CD4-positive, alpha-beta memory T cell (primary cell): ENCODE measurements around the gene TRMT11. TPM values are rescaled to one million over a fixed set of nuclear protein-coding genes. Genes with fewer than 3 reads are reported as not detected.

Source experiments
- CTCF ChIA-PET: fragments of 350-600 bp; sonication (Branson Sonifier 250); formaldehyde crosslinking; loops from one replicate; lab custom pipeline; 2021; ENCODE audit warnings: inconsistent platforms; ENCODE audit not compliant: partially characterized antibody; lab: Charles Lee
- POLR2A ChIA-PET: fragments of 350-600 bp; sonication (Branson Sonifier 250); formaldehyde crosslinking; loops from one replicate; lab custom pipeline; 2021; ENCODE audit not compliant: partially characterized antibody; lab: Charles Lee
- DNase-seq, 5 donors: peaks; one replicate each; pipeline versions ENCODE4 v3.0.0 to v3.0.0-alpha.2; 2020 to 2022; ENCODE audit warnings: mixed read lengths in 1 of 5
- H3K27ac ChIP-seq: one replicate; pipeline ENCODE4 v1.7.0; 2013; ENCODE audit warnings: low read depth, low read length
- H3K27me3 ChIP-seq: 2 replicates; pipeline ENCODE4 v1.7.0; 2013; ENCODE audit warnings: mild to moderate bottlenecking, low read length, moderate library complexity; ENCODE audit not compliant: insufficient read depth
- H3K36me3 ChIP-seq: 2 replicates; pipeline ENCODE4 v1.7.0; 2013; ENCODE audit warnings: mild to moderate bottlenecking, low read length, moderate library complexity; ENCODE audit not compliant: insufficient read depth
- H3K4me1 ChIP-seq: 2 replicates; pipeline ENCODE4 v1.7.0; 2013; ENCODE audit warnings: mild to moderate bottlenecking, low read length, moderate library complexity; ENCODE audit not compliant: insufficient read depth
- H3K4me3 ChIP-seq, 2 donors: one replicate each; pipeline ENCODE4 v1.7.0; 2013; ENCODE audit warnings: low read length in 2 of 2, mild to moderate bottlenecking in 1 of 2
- H3K9me3 ChIP-seq, 2 donors: one replicate each; pipeline ENCODE4 v1.7.0; 2013; ENCODE audit warnings: low read length in 2 of 2, control low read depth in 1 of 2; ENCODE audit not compliant: control insufficient read depth in 1 of 2
- H3K27ac Mint-ChIP-seq, 7 donors: one replicate each; pipeline ENCODE4 v1.8.0; 2020 to 2021; ENCODE audit warnings: mixed read lengths in 7 of 7, mild to moderate bottlenecking in 6 of 7, inconsistent platforms in 3 of 7, moderate library complexity in 3 of 7
- H3K27me3 Mint-ChIP-seq, 2 donors: one replicate each; pipeline ENCODE4 v1.8.0; 2020 to 2021; ENCODE audit warnings: mixed read lengths in 2 of 2
- H3K36me3 Mint-ChIP-seq, 2 donors: one replicate each; pipeline ENCODE4 v1.8.0; 2020 to 2021; ENCODE audit warnings: mixed read lengths in 2 of 2, inconsistent platforms in 1 of 2, mild to moderate bottlenecking in 1 of 2
- H3K4me1 Mint-ChIP-seq, 4 donors: one replicate each; pipeline ENCODE4 v1.8.0; 2020 to 2021; ENCODE audit warnings: mixed read lengths in 4 of 4, mild to moderate bottlenecking in 1 of 4
- H3K4me3 Mint-ChIP-seq, 8 donors: one replicate each; pipeline ENCODE4 v1.8.0; 2020 to 2021; ENCODE audit warnings: mixed read lengths in 8 of 8, mild to moderate bottlenecking in 7 of 8, moderate library complexity in 6 of 8, inconsistent platforms in 3 of 8
- H3K9me3 Mint-ChIP-seq, 8 donors: one replicate each; pipeline ENCODE4 v1.8.0; 2020 to 2021; ENCODE audit warnings: mixed read lengths in 8 of 8, mild to moderate bottlenecking in 5 of 8, inconsistent platforms in 3 of 8, moderate library complexity in 1 of 8
- intact Hi-C: fragments of 100-400 bp; cut with micrococcal nuclease; formaldehyde crosslinking; loops from one replicate; pipeline ENCODE4 v1.15.1; 2023
- polyA plus RNA-seq, 2 donors: library from polyadenylated mRNA; unstranded; fragments of 300-500 nt; fragmentation: Illumina TruSeq; gene quantifications; one replicate each; pipeline ENCODE4 v1.2.3, GENCODE V29; 2021
- total RNA-seq, 2 experiments: library from RNA; stranded (reverse); gene quantifications; one replicate each; pipeline ENCODE4 v1.2.3, GENCODE V29; 2021

TRMT11 gene
- total and polyA plus RNA-seq, 4 experiments from 2014 or later = 7.8 to 30.8 (median 20.7) TPM

- Histone ChIP-seq H3K4me3 (no peak overlapping the region), H3K4me1 (no peaks in the 10 kb centered on the region), H3K9me3 (no peaks in the 10 kb centered on the region), H3K27ac (no peak overlapping the region), H3K36me3 (no peaks in the 10 kb centered on the region), H3K27me3 (no peaks in the 10 kb centered on the region)
- no peak overlapping the region for H3K4me3 Mint-ChIP-seq
- peaks cover 28 to 30% of the 10 kb centered on the region in 2 donors for H3K36me3 Mint-ChIP-seq
- ChIA-PET POLR2A (no interaction called here), CTCF (no interaction called here)
- DNase-seq = no peak
- H3K4me1 Mint-ChIP-seq = no peaks in the 10 kb centered on the region
- intact Hi-C loops = no loop called here
- no peaks in the 10 kb centered on the region for H3K9me3 Mint-ChIP-seq
- no peak overlapping the region for H3K27ac Mint-ChIP-seq
- H3K27me3 Mint-ChIP-seq = no peaks in the 10 kb centered on the region
Observed at GRCh38 chr6:126075335-126076071, 89.2 kb downstream of the TRMT11 start.

- H3K27ac Mint-ChIP-seq = no peak overlapping the region
- H3K36me3 Mint-ChIP-seq = peaks cover 22 to 24% of the 10 kb centered on the region in 2 donors
Observed at GRCh38 chr6:126076992-126077664, 90.8 kb downstream of the TRMT11 start.

GRCh38 chr6:126077810-126078776 lies 91.8 kb downstream of the TRMT11 start:
- no peaks in the 10 kb centered on the region for H3K27me3 Mint-ChIP-seq
- H3K4me1 Mint-ChIP-seq = no peaks in the 10 kb centered on the region
- no peak overlapping the region for H3K4me3 ChIP-seq
- no peak overlapping the region for H3K4me3 Mint-ChIP-seq
- no peaks in the 10 kb centered on the region for H3K9me3 ChIP-seq
- intact Hi-C loops = no loop called here
- ChIA-PET POLR2A (no interaction called here), CTCF (no interaction called here)
- no peak overlapping the region for H3K27ac Mint-ChIP-seq
- no peaks in the 10 kb centered on the region for H3K36me3 ChIP-seq
- no peaks in the 10 kb centered on the region for H3K4me1 ChIP-seq
- no peak for DNase-seq
- H3K27me3 ChIP-seq = no peaks in the 10 kb centered on the region
- no peaks in the 10 kb centered on the region for H3K9me3 Mint-ChIP-seq
- H3K27ac ChIP-seq = no peak overlapping the region
- peaks cover 22 to 24% of the 10 kb centered on the region in 2 donors for H3K36me3 Mint-ChIP-seq

More at GRCh38 chr6:126076992-126077664, 90.8 kb downstream of the TRMT11 start:
- no peak overlapping the region for H3K4me3 ChIP-seq
- H3K27me3 ChIP-seq = no peaks in the 10 kb centered on the region
- POLR2A ChIA-PET = no interaction called here
- DNase-seq = no peak
- no peaks in the 10 kb centered on the region for H3K4me1 ChIP-seq
- intact Hi-C loops = no loop called here
- H3K9me3 Mint-ChIP-seq = no peaks in the 10 kb centered on the region
- no peak overlapping the region for H3K27ac ChIP-seq
- no peaks in the 10 kb centered on the region for H3K9me3 ChIP-seq
- CTCF ChIA-PET = no interaction called here
- H3K4me1 Mint-ChIP-seq = no peaks in the 10 kb centered on the region
- no peak overlapping the region for H3K4me3 Mint-ChIP-seq
- H3K27me3 Mint-ChIP-seq = no peaks in the 10 kb centered on the region
- no peaks in the 10 kb centered on the region for H3K36me3 ChIP-seq

- Mint-ChIP-seq H3K36me3 (peaks cover 6 to 9% of the 10 kb centered on the region in 2 donors), H3K27me3 (no peaks in the 10 kb centered on the region), H3K4me1 (peaks cover 0 to 5% (median 3%) of the 10 kb centered on the region in 4 donors), H3K4me3 (no peak overlapping the region), H3K27ac (no peak overlapping the region), H3K9me3 (no peaks in the 10 kb centered on the region)
- no peaks in the 10 kb centered on the region for H3K36me3 ChIP-seq
- ChIA-PET POLR2A (no interaction called here), CTCF (no interaction called here)
- intact Hi-C loops = no loop called here
- DNase-seq = no peak
- no peaks in the 10 kb centered on the region for H3K4me1 ChIP-seq
- no peak overlapping the region for H3K27ac ChIP-seq
- no peak overlapping the region for H3K4me3 ChIP-seq
- no peaks in the 10 kb centered on the region for H3K9me3 ChIP-seq
- H3K27me3 ChIP-seq = no peaks in the 10 kb centered on the region
Observed at GRCh38 chr6:126083875-126084274, 97.5 kb downstream of the TRMT11 start.

- Mint-ChIP-seq H3K4me3 (no peak overlapping the region), H3K27ac (peak overlapping the region in 1 of 7 donors; percentile 23), H3K36me3 (peaks cover 6 to 18% of the 10 kb centered on the region in 2 donors), H3K9me3 (peaks cover 0 to 5% (median 0%) of the 10 kb centered on the region in 8 donors), H3K27me3 (no peaks in the 10 kb centered on the region), H3K4me1 (peaks cover 0 to 5% (median 3%) of the 10 kb centered on the region in 4 donors)
- Histone ChIP-seq H3K36me3 (no peaks in the 10 kb centered on the region), H3K27me3 (no peaks in the 10 kb centered on the region), H3K9me3 (no peaks in the 10 kb centered on the region), H3K27ac (no peak overlapping the region), H3K4me3 (no peak overlapping the region), H3K4me1 (no peaks in the 10 kb centered on the region)
- CTCF ChIA-PET = no interaction called here
- no peak for DNase-seq
- intact Hi-C loops = no loop called here
- POLR2A ChIA-PET = no interaction called here
Observed at GRCh38 chr6:126086560-126086959, 100.2 kb downstream of the TRMT11 start.

Other genes starting within 250 kb of the TRMT11 start
- gene HEY2, start 236.9 kb upstream of the TRMT11 start, total RNA-seq = under 1 TPM in 1 of 2 experiments, not detected in 1; 0.14 TPM
- under 1 TPM in 1 of 2 donors, not detected in 1; 0.20 TPM for gene HEY2, start 236.9 kb upstream of the TRMT11 start, polyA plus RNA-seq
- 10 to 100 TPM; 73.6 to 75.1 TPM for gene NCOA7, start 195.6 kb upstream of the TRMT11 start, total RNA-seq
- 10 to 100 TPM; 16.9 to 53.5 TPM for gene NCOA7, start 195.6 kb upstream of the TRMT11 start, polyA plus RNA-seq
- 10 to 100 TPM; 10.6 to 12.7 TPM for gene HINT3, start 29.8 kb upstream of the TRMT11 start, total RNA-seq
- gene HINT3, start 29.8 kb upstream of the TRMT11 start, polyA plus RNA-seq = 1 to 10 TPM; 8.1 to 9.6 TPM